ENCODE data around the gene PPM1J.

GRCh38 chr1:112722601-112723510 is 7.7 kb upstream of the PPM1J start:
- no peak for TF ChIP-seq CTCF (conservative IDR thresholded peaks at IDR 0.05; ENCODE audit: low read depth, low read length)
- no peak for TF ChIP-seq EZH2 (IDR thresholded peaks at IDR 0.05; ENCODE audit: borderline replicate concordance, low read depth, low read length, poor library complexity, severe bottlenecking)
